ENCODE data around the gene ZFX.

Gene ZFX

DNA sequence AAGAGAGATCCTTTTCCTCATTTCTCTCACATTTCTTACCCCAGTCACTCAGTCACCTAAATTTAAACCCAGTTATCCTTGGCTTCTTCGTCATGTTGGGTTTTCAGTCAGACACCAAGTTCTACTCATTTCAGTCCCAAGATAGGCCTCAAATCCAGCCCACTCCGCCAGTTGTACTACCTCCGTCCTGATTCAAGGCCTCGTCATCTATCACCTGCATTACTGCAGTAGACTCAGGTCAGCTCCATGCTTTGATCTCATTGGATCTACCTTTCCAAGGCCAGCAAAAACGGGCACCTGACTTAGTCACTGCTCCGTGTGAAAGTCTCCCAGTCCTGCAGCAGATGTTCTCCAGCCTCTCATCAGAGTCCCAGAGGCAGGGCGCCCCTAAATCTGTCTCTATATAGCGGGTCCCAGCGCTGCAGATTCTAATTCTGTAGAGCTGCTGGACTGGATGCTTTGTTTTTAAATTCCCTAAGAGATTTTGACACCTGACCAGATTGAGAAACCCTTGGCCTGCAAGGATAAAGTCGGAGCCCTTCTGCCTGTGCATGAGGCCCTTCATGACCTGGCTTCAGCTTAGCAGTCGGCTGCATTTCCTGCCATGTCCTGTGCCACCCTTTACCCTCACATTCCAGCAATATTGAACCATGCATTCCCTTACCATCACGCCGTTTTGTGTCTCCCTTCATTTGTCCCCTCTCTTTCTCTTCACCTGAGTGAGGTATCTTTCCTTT, 53.7 kb downstream of the ZFX start:
- no peak for DNase-seq

- no peak for DNase-seq
Measured at GRCh38 chrX:24204331-24204730, 54.8 kb downstream of the ZFX start.

GRCh38 chrX:24204958-24205357, 55.4 kb downstream of the ZFX start:
- DNase-seq, result no peak

DNA sequence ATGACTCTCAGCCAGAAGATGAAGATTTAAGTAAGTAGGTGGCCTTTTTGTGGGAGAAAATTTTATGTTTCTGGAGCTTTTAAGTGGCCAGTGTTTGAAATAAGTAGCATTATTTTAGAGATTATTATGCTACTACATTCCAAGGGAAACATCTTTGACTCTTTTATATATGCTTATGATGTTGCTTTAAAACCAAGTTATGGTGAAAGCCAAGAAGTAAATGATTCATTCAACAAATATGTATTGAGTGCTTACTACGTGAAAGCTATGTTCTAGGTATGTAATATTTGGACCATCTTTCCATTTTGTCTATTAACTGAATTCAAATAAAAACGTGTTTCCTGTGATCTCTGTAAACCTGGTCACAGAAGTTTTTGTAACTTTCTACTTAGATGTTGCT, 58.3 kb downstream of the ZFX start:
- no peak for DNase-seq

GRCh38 chrX:24208496-24209240, 59.1 kb downstream of the ZFX start:
- no peak for DNase-seq

DNA sequence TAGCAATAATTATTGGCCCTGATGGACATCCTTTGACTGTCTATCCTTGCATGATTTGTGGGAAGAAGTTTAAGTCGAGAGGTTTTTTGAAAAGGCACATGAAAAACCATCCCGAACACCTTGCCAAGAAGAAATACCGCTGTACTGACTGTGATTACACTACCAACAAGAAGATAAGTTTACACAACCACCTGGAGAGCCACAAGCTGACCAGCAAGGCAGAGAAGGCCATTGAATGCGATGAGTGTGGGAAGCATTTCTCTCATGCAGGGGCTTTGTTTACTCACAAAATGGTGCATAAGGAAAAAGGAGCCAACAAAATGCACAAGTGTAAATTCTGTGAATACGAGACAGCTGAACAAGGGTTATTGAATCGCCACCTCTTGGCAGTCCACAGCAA, 60.7 kb downstream of the ZFX start:
- DNase-seq, result no peak

DNA sequence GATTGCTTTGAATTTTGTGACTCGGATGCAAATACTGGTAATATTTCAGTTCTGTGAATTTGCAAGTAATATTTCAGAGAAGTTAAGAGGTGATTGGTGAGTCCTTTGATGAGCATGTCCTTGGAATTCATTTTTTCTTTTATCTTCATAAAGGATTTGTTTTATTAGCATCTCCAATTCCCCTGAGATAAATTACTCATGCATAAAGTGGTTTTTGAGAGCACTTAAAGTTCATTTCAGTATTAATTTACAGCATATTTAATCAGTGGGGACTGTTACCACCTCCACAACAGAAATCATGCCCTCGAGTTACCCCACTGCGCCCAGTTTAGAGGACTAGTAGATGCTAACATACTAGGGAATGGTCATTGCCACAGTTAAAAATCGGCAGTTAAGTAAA, 65.0 kb downstream of the ZFX start:
- no peak for DNase-seq

DNA sequence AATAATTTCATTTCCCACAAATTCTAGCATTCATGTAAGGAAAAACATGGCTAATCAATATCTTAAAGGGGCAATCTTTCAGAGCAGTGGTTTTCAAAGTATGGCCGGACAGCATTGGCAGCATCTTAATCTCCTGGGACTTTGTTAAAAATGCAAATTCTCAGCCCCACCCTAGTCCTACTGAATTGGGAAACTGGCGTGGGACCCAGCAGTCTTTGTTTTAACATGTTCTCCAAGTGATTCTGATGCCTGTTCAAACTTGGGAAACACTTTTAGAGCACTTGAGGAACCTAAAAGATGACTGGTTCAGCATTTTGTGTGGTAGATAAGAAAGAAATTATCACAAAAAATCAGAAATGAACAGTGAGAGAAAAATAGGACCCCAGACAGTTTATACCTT, 65.7 kb downstream of the ZFX start:
- DNase-seq, result no peak

DNA sequence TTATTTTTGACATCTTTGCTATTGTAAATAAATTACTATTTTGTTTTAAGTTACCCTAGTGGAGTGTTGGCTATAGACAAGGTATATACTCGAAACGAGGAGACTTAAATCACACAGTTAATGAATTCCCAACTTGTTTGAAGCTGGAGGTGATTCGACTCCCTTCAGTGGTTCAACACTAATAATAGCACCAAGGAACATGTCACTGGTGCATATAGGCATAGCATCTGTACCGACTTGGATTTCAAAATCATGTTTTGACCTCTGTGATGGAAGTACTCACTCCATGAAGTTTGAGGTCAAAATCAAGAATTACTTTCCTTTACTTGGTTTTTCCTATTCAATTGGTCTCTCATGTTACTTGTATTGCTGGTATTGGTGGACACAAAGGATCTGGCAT, 66.5 kb downstream of the ZFX start:
- DNase-seq, result no peak

- no peak for DNase-seq
Measured at GRCh38 chrX:24216827-24217226, 67.3 kb downstream of the ZFX start.

- no peak for DNase-seq
Measured at GRCh38 chrX:24219320-24219719, 69.8 kb downstream of the ZFX start.

- no peak for DNase-seq
Measured at GRCh38 chrX:24221872-24222271, 72.3 kb downstream of the ZFX start.

DNA sequence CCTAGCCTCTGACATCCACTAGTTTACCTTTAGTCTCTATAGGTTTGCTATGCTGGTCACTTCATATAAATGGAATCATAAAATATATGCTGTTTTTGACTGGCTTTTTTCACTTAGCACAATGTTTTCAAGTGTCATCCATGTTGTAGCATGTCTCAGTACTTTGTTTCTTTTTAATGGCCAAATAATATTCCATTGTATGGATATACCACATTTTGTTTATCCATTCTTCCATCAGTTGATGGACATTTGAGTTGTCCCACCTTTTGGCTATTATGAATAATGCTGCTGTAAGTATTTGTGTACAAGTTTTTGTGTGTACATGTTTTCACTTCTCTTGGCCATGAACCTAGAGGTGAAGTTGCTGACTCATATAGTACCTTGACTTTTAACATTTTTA, 75.7 kb downstream of the ZFX start:
- DNase-seq, result no peak

- no peak for DNase-seq
Measured at GRCh38 chrX:24226176-24226575, 76.6 kb downstream of the ZFX start.

DNA sequence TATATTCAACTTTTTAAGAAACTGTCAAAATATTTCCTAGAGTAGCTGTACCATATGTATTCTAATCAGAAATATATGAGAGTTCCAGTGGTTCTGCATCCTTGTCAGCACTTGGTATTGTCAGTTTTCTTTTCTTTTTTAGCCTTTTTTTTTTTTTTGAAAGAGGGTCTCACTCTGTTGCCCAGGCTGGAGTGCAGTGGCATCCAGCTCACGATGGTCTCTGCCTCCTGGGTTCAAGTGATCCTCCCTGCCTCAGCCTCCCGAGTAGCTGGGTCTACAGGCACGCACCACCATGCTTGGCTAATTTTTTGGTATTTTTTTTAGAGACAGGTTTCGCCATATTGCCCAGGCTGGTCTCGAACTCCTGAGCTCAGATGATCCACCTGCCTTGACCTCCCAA, 79.1 kb downstream of the ZFX start:
- no peak for DNase-seq

GRCh38 chrX:24229400-24229879, 79.9 kb downstream of the ZFX start:
- no peak for DNase-seq

DNA sequence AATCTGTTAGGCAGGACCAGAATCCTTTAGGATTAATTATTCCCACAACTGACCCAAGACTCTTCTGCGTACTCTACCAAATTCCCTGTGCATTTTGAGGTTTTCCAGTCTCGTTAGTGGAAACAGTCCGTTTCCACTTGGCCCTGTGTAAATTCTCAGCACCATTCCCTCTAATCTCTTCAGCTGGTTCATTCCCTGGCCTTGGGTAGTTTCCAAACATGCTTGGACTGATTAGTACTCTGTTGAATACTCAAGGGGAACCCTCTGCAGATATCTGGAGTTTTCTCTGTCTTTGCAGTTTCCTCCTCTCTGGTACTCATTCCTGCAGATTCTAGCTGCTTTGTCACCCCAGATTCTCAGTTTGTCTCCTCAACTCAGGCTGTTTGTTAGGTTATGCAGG, 80.4 kb downstream of the ZFX start:
- no peak for DNase-seq

GRCh38 chrX:24231131-24231540, 81.6 kb downstream of the ZFX start:
- no peak for DNase-seq

DNA sequence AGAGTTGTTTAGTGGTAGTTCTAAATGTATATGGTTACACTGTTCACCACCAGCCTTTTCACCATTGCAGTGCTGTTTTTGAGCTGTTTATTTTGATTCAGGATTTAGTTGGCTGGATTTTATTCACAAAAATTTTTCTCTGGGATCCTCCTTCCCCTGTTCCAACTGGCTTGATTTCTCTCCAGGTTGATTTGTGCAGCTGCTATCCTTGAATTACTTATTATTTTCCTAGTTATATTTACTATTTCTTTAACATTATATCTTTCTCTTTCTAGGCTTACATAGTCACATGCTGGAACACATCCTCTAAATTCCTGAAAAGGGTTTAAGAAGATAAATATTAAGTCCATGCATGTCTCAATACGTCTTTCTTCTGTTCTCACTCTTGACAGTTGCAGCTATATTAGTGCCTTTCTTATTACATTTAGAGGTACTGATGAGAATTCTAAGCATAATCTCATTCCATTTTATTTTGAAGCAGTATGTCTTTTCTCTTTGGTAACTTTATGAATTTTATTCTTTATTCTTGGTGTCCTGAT, 82.2 kb downstream of the ZFX start:
- no peak for DNase-seq

DNA sequence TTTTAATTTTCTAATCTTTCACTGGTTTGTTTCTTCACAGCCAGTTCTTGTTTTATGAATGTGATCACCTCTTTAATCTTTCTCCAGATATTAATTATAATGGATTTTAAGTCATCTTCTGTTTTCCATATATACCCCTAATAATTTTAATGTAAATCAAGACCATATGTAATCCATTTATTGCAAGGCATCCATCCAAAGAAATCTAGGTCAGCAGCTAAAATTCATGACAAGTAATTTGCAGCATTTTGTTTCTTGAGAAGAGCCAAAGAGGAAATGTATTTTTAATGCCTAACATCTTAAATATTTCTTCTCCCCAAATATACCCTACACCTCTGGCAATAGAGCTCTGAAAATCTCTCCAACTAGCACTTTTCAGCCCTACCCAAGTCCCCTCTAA, 83.3 kb downstream of the ZFX start:
- DNase-seq, result no peak

- no peak for DNase-seq
Measured at GRCh38 chrX:24235084-24235710, 85.7 kb downstream of the ZFX start.

GRCh38 chrX:24241822-24242648, 92.5 kb downstream of the ZFX start:
- no peak for DNase-seq

GRCh38 chrX:24242649-24243175, 93.2 kb downstream of the ZFX start:
- DNase-seq, result no peak
